ENCODE measurements around the gene CPEB3. TPM values are rescaled to one million over a fixed set of nuclear protein-coding genes. Genes with fewer than 3 reads are reported as not detected.

Gene CPEB3
- total RNA-seq, 2 donors from 2014 or later = 10.6 to 16.9 TPM

DNA sequence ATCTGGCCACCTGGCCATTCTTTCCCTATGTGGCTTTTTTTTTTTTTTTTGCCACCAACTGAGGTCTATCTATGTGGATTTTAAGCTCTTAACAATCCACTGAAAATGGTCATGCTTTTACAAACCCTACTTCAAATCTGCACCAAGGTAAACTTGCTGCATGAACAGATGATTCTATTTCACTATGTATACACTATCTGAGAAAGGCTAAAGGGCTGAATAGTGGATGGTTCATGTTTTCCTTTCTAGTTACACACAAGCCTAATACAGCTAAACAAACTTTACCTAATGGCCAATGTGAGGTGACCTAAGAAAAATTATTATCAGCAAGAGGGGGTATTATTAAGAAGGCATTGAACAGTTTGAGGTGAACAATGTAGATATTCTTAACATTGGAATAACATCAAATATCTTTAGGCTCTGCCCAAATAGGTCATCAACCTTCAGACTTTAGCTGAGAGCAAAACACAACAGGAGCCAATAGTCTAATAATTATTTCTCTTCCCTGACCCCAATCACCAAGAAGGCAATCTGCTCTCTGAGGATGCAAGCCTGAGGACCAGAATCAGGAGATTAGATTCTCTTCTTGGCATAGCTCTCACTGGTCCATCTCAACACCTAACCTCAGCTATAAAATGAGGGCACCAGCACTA lies 160.1 kb downstream of the CPEB3 start:
- no peaks in the 10 kb centered on the region for H3K9me3 ChIP-seq
- no peak overlapping the region for H3K27ac ChIP-seq
- DNase-seq (ENCODE audit: low spot score) = no peak
- intact Hi-C loops (cut with DNase I) = no loop called here
- no peaks in the 10 kb centered on the region for H3K27me3 ChIP-seq (replicated peaks; ENCODE audit: insufficient read depth)
- no peak overlapping the region for H3K4me3 ChIP-seq
- H3K36me3 ChIP-seq = no peaks in the 10 kb centered on the region
- no peaks in the 10 kb centered on the region for H3K4me1 ChIP-seq (replicated peaks)
- TF ChIP-seq POLR2A (IDR thresholded peaks at IDR 0.05) (no peak), POLR2AphosphoS5 (IDR thresholded peaks at IDR 0.05) (no peak)
- TF ChIP-seq, protein P1, sequence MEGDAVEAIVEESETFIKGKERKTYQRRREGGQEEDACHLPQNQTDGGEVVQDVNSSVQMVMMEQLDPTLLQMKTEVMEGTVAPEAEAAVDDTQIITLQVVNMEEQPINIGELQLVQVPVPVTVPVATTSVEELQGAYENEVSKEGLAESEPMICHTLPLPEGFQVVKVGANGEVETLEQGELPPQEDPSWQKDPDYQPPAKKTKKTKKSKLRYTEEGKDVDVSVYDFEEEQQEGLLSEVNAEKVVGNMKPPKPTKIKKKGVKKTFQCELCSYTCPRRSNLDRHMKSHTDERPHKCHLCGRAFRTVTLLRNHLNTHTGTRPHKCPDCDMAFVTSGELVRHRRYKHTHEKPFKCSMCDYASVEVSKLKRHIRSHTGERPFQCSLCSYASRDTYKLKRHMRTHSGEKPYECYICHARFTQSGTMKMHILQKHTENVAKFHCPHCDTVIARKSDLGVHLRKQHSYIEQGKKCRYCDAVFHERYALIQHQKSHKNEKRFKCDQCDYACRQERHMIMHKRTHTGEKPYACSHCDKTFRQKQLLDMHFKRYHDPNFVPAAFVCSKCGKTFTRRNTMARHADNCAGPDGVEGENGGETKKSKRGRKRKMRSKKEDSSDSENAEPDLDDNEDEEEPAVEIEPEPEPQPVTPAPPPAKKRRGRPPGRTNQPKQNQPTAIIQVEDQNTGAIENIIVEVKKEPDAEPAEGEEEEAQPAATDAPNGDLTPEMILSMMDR (IDR thresholded peaks at IDR 0.05) = no peak

DNA sequence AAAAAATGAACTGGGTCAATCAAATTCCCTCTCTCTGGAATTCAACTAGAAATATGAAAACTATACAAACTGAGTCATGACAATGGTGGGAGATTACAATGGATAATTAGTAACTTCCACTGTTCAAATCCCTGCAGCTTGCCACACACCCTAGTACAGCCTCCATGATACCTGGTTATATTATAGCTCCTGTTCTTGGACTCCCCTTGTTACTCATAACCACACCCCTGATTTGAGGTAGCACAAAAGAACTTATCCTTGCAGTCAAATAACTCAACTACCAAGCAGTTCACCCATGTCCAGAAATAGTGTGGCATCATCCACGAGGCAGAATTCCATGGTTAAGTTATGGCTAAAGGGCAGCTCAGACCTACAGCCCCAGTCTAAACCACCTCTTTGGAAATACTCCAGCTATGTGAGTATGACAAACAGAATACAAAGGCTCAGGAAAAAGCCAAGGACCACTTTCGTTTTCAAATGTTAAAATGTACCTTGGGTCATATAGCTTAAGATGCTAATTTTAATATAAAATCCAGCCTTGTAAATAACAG lies 164.7 kb downstream of the CPEB3 start:
- Histone ChIP-seq H3K27ac (peak overlapping the region; percentile 54 to 74), H3K4me1 (replicated peaks) (peaks cover 26% of the 10 kb centered on the region), H3K27me3 (replicated peaks; ENCODE audit: insufficient read depth) (no peaks in the 10 kb centered on the region), H3K4me3 (no peak overlapping the region), H3K36me3 (no peaks in the 10 kb centered on the region), H3K9me3 (no peaks in the 10 kb centered on the region)
- no peak for DNase-seq (ENCODE audit: low spot score)
- intact Hi-C loops (cut with DNase I) = no loop called here
- WGBS = 39% methylated on average over 2 of the region's 2 CpGs
- TF ChIP-seq POLR2A (IDR thresholded peaks at IDR 0.05) (no peak), POLR2AphosphoS5 (IDR thresholded peaks at IDR 0.05) (no peak)
- TF ChIP-seq, protein P1 (IDR thresholded peaks at IDR 0.05) = no peak

DNA sequence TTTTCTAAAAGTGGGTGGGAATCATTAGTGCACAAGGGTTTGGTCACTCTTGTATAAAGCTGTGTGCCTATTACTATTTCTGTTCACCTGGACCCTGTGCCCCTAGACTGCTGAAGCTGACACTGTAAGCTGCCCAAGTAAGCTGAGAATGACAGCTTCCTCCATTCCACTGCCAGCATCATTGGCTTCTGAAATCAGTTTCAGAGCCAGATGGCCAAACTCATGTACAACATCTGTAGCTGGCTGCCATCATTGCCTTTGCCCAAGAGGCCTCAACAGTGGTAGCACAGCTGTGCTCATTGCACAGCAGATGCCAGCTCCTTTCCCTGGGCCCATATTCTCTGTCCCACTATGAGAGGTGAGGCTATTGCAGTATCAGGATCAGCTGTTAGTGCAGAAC lies 165.7 kb downstream of the CPEB3 start:
- Histone ChIP-seq H3K9me3 (no peaks in the 10 kb centered on the region), H3K4me1 (replicated peaks) (peaks cover 26% of the 10 kb centered on the region)

DNA sequence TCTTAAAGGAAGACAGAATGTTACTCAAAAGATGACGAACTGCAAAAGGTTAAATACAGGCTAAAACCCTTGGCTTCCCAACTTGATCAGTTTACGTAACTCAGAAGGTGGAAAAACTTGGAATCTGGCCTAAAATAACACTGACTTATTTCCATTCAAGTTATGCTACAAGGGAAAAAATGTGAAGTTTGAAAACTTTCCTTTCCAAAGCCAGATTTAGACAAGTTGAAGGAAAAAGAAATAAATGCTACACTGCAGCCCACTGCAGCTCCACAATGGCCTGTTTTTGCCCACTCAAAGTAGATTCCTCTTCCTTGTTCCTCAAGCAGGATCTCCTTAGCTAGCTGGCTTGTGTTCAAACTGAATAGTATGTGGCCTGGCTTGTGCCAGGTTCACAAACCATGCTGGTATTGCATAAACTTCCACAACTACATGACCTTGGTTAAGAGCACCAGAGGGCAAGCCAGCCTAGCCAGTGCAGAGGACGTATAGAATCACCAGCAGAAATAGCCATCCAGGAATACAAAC lies 166.2 kb downstream of the CPEB3 start:
- Histone ChIP-seq H3K9me3 (no peaks in the 10 kb centered on the region), H3K27me3 (replicated peaks; ENCODE audit: insufficient read depth) (no peaks in the 10 kb centered on the region), H3K27ac (peak overlapping the region; percentile 54 to 74), H3K36me3 (no peaks in the 10 kb centered on the region), H3K4me3 (no peak overlapping the region), H3K4me1 (replicated peaks) (peaks cover 26% of the 10 kb centered on the region)
- DNase-seq (ENCODE audit: low spot score) = peak; percentile 54
- TF ChIP-seq POLR2AphosphoS5 (IDR thresholded peaks at IDR 0.05) (peak; percentile 28), POLR2A (IDR thresholded peaks at IDR 0.05) (no peak)
- TF ChIP-seq, protein P1 (IDR thresholded peaks at IDR 0.05) = no peak
- intact Hi-C loops (cut with DNase I) = no loop called here
- WGBS = 10% methylated on average over 3 of the region's 3 CpGs

More for the DNA sequence above, 165.7 kb downstream of the CPEB3 start:
- Histone ChIP-seq H3K36me3 (no peaks in the 10 kb centered on the region), H3K4me3 (no peak overlapping the region), H3K27ac (peak overlapping the region; percentile 54 to 74), H3K27me3 (replicated peaks; ENCODE audit: insufficient read depth) (no peaks in the 10 kb centered on the region)
- intact Hi-C loops (cut with DNase I) = no loop called here
- no peak for DNase-seq (ENCODE audit: low spot score)
- TF ChIP-seq POLR2AphosphoS5 (IDR thresholded peaks at IDR 0.05) (no peak), POLR2A (IDR thresholded peaks at IDR 0.05) (no peak)
- TF ChIP-seq, protein P1 (IDR thresholded peaks at IDR 0.05) = no peak

DNA sequence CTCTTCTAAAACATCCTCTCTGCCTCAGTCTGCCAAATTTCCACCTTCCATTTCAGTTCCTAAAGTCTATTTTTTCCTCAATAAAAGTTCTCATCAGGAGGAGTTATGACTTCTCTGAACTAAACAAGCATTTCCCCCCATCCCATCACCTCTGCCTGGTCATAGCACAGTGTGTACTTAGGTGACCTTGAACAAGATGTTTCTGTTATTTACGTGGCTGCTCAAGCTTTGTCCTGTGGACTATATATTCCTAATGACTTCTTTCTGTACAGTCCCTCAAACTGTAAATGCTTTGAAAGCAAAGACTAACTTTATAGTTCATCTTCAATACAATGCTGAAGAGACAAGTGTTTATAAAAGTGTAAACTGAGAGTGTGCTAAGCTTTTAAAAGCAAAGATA lies 166.9 kb downstream of the CPEB3 start:
- Histone ChIP-seq H3K4me1 (replicated peaks) (peaks cover 26% of the 10 kb centered on the region), H3K36me3 (no peaks in the 10 kb centered on the region), H3K27ac (peak overlapping the region; percentile 54 to 74), H3K27me3 (replicated peaks; ENCODE audit: insufficient read depth) (no peaks in the 10 kb centered on the region), H3K9me3 (no peaks in the 10 kb centered on the region), H3K4me3 (no peak overlapping the region)
- TF ChIP-seq POLR2AphosphoS5 (IDR thresholded peaks at IDR 0.05) (no peak), POLR2A (IDR thresholded peaks at IDR 0.05) (no peak)
- TF ChIP-seq, protein P1 (IDR thresholded peaks at IDR 0.05) = no peak
- DNase-seq (ENCODE audit: low spot score) = no peak
- WGBS = 12% methylated on average over 1 of the region's 1 CpG
- intact Hi-C loops (cut with DNase I) = no loop called here

Data from prostate gland (tissue), 2 donors.